ENCODE data around the gene URGCP. TPM values are rescaled to one million over a fixed set of nuclear protein-coding genes. Genes with fewer than 3 reads are reported as not detected.

The URGCP gene
- polyA plus RNA-seq, 6 donors from 2014 or later: 13.5 to 24.0 (median 21.2) TPM

DNA sequence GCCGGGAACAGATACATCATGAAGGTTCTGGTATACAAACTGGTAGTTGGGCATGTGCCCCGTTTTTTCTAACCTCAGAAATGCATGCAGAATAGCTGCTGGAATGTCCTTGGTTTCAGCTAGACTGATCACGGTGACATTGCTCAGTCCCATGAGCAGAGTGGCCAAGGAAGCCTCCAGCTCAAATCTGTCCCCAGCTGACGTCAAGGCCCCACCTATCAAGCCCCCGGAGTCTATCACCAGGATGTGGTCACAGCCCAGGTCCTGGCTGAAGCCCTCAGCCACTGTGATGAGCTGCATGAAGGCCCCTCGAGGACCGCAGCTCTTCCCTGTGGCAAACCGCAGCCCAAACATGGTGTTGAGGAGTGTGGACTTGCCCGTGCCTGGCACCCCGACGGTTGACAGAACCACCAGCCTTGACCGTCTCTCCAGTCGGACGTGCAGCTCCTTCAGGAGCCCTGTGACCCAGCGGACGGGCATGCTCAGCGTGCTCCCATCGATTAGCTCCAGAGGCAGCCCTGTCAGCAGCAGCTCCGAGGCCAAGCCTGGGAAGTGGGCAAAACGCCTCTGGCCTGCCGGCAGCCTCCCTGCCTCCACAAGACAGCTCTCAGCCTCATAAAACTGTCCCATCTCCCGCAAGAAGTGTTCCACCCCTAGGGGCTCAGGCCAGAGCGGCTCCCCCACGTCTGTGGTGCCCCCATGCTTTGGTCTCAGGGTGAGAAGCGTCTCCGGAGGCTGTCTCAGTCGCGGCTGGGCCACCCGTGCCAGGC, 29.2 kb downstream of the URGCP start:
- H3K9me3 Mint-ChIP-seq: peaks cover 0 to 2% (median 0%) of the 10 kb centered on the region in 7 donors
- DNase-seq (no peak), ATAC-seq (ENCODE audit: low read depth in 2 of 2) (no peak)
- H3K27me3 Mint-ChIP-seq: no peaks in the 10 kb centered on the region
- no peak overlapping the region for H3K4me3 Mint-ChIP-seq
- H3K36me3 Mint-ChIP-seq: peaks cover 0 to 12% of the 10 kb centered on the region in 2 donors
- peak overlapping the region in 2 of 6 donors; percentile 24 to 70 for H3K27ac Mint-ChIP-seq
- peaks cover 6 to 17% (median 11%) of the 10 kb centered on the region in 3 donors for H3K4me1 Mint-ChIP-seq

DNA sequence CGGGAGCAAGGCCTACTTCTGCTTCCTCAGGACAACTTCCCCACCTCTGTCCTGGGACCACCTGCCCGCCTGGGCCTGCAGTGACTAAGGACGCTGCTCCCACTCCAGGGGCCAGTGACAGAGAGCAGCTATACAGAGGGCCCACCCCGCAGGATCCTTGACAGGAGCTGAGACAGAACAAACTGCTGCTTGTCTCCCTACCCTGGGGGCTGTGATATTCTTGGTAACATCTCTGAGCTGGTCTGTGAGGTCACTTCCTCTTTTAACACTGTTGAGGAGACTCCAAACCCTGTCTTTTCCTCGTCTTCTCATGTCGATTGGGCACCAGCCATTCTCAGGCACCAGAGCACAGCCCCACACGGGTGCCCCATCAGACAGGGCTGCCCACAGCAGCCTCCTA, 30.2 kb downstream of the URGCP start:
- peaks cover 0 to 12% of the 10 kb centered on the region in 2 donors for H3K36me3 Mint-ChIP-seq
- peak overlapping the region in 4 of 6 donors; percentile 24 to 85 (median 74) for H3K27ac Mint-ChIP-seq
- peak; percentile 64 to 71 for ATAC-seq (ENCODE audit: low read depth in 2 of 2)

DNA sequence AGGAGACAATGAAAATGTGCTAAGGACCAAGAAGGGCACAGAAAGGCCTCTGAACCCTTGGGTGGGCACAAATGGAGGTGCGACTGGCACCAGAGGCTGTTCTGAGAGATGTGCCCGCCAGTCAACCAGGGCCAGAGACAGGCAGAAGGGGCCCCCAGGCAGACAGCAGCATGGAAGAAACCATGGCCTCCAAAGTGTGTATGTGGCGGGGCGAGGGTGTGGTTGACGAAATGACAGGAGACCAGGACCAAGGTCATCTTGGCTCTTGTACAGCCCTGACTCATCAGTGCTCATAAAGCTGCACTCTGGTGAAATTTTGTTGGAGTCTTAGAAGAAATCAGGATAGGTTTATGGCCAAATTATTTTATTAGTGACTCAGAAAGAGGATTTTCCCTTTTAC, 33.1 kb downstream of the URGCP start:
- Mint-ChIP-seq H3K27me3 (no peaks in the 10 kb centered on the region), H3K9me3 (peaks cover 0 to 2% (median 0%) of the 10 kb centered on the region in 7 donors), H3K27ac (peak overlapping the region in 2 of 6 donors; percentile 14 to 58), H3K4me1 (peaks cover 18 to 35% (median 27%) of the 10 kb centered on the region in 3 donors), H3K36me3 (peaks cover 0 to 4% of the 10 kb centered on the region in 2 donors), H3K4me3 (no peak overlapping the region)
- ATAC-seq (ENCODE audit: low read depth in 2 of 2): no peak
- no peak for DNase-seq

More for the DNA sequence above, 30.2 kb downstream of the URGCP start:
- Mint-ChIP-seq H3K27me3 (no peaks in the 10 kb centered on the region), H3K4me3 (no peak overlapping the region), H3K4me1 (peaks cover 6 to 17% (median 11%) of the 10 kb centered on the region in 3 donors), H3K9me3 (peaks cover 0 to 2% (median 0%) of the 10 kb centered on the region in 7 donors)
- DNase-seq: peak; percentile 6

DNA sequence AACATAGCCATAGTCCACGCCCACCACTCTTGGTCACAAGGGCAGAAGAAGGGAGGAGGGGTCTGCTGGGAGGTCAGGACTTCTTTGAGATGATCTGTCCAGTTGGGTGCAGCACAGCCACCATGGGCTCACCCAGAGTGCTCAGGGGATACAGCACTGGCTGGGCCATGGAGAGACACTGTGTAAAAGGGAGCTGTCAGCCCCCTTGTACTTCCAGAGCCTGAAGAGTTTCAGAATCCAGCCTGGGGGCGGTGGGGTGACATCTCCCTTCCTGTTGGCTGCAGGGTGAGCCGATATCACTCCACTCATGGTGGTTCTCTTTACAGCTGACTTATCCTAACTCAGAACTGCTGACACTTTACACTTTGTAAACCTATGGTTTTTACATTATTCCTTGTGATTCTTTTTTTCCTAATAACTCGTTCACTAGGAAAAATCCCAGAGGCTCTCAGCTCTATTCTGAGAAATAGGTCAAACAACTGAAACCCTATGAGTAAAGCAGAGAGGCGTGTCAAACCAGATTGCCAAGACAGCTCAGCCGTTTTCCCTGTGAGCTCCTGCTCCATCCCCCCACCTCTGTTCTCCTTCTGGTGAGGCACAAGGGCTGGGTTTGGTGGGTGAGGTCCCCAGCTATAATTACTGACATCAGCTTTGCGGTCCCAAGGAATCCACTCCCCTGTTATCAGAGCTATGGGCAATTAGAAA, 33.8 kb downstream of the URGCP start:
- Mint-ChIP-seq H3K9me3 (peaks cover 0 to 2% (median 0%) of the 10 kb centered on the region in 7 donors), H3K27ac (peak overlapping the region in 2 of 6 donors; percentile 58 to 60), H3K27me3 (no peaks in the 10 kb centered on the region), H3K36me3 (no peaks in the 10 kb centered on the region), H3K4me3 (no peak overlapping the region), H3K4me1 (peaks cover 22 to 39% (median 31%) of the 10 kb centered on the region in 3 donors)
- ATAC-seq (ENCODE audit: low read depth in 2 of 2): no peak
- no peak for DNase-seq

DNA sequence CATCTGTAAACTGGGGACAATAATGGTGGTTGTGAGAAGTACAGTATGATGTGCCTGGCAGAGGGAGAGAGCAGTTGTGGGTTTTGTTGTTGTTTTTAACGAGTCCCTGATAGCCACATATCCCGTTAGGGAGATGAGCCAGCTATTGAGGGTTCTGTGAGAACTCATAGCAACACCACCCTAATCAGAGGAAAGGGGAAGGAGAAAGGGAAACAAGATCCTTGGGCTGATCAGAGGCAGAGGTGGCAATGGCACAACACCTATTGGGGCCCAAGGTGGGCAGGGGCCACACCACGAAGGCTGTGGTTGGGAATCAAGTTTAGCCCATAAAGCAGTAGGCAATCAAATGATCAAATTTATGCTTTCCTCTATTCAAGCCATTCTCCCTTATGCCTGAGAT, 35.3 kb downstream of the URGCP start:
- Mint-ChIP-seq H3K27ac (no peak overlapping the region), H3K4me1 (peaks cover 16 to 32% (median 30%) of the 10 kb centered on the region in 3 donors), H3K27me3 (no peaks in the 10 kb centered on the region), H3K9me3 (peaks cover 0 to 2% (median 0%) of the 10 kb centered on the region in 7 donors), H3K4me3 (peak overlapping the region in 3 of 8 donors; percentile 9 to 64 (median 64)), H3K36me3 (no peaks in the 10 kb centered on the region)
- ATAC-seq (ENCODE audit: low read depth in 2 of 2) (no peak), DNase-seq (no peak)

DNA sequence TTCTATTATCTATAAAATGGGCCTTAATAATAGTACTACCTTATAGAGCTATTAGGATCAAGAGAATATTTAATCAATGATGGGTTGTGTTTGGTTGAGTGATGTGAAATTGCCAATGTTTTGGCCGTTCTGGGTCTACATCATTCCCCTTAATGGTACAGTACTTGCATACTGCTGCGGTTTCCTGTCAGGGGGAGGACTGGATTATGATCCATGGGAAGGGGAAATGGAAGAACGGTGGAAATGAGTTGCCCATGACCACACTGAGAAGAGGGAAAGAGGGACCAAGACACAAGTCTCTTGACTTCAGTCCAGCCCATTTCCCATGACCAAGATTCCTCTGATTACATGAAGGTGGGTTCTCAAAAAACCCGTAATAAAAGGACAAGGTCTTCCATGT, 36.1 kb downstream of the URGCP start:
- Mint-ChIP-seq H3K27me3 (no peaks in the 10 kb centered on the region), H3K4me1 (peaks cover 16 to 27% (median 26%) of the 10 kb centered on the region in 3 donors), H3K9me3 (peaks cover 0 to 2% (median 0%) of the 10 kb centered on the region in 7 donors), H3K27ac (peak overlapping the region in 3 of 6 donors; percentile 63 to 95 (median 89)), H3K36me3 (peaks cover 0 to 5% of the 10 kb centered on the region in 2 donors), H3K4me3 (peak overlapping the region in 7 of 8 donors; percentile 90 to 98 (median 95))
- no peak for ATAC-seq (ENCODE audit: low read depth in 2 of 2)
- no peak for DNase-seq

DNA sequence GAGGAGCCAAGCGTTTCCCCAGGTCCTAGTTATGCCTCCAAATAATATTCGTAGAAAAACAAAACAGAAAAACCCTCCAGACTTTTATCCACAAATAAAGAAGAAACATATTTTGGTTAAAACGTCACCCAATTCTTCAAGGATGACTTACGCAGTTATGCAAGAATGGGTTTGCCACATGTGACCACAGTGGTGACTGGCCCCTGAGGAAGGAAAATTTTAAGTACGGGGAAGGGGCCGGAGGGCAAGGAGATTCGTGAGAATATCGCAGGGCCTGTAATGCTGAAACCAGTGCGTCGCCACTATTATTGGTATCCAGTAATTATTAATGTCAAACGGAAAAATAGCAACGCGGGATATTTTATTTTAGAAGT, 36.5 kb downstream of the URGCP start:
- Mint-ChIP-seq H3K4me1 (peaks cover 16 to 25% (median 22%) of the 10 kb centered on the region in 3 donors), H3K27me3 (no peaks in the 10 kb centered on the region), H3K27ac (peak overlapping the region in 5 of 6 donors; percentile 89 to 96 (median 93)), H3K9me3 (peaks cover 0 to 2% (median 0%) of the 10 kb centered on the region in 7 donors), H3K4me3 (peak overlapping the region; percentile 90 to 98 (median 96)), H3K36me3 (peaks cover 0 to 8% of the 10 kb centered on the region in 2 donors)
- DNase-seq (no peak), ATAC-seq (ENCODE audit: low read depth in 2 of 2) (peak; percentile 15 to 24)

- H3K27me3 Mint-ChIP-seq: no peaks in the 10 kb centered on the region
- H3K4me3 Mint-ChIP-seq: peak within 1 kb of the TSS; percentile 90 to 98 (median 96)
- H3K9me3 Mint-ChIP-seq: peaks cover 0 to 2% (median 0%) of the 10 kb centered on the region in 7 donors
- ATAC-seq (ENCODE audit: low read depth in 2 of 2): peak; percentile 93 to 94
- peak; percentile 87 for DNase-seq
- H3K4me1 Mint-ChIP-seq: peaks cover 16 to 25% (median 22%) of the 10 kb centered on the region in 3 donors
- peak within 1 kb of the TSS; percentile 88 to 96 (median 92) for H3K27ac Mint-ChIP-seq
- H3K36me3 Mint-ChIP-seq: peaks cover 0 to 8% of the 10 kb centered on the region in 2 donors
Observed at GRCh38 chr7:43869006-43869866, 37.2 kb downstream of the URGCP start, which contains the start of gene MRPS24. MRPS24 (minus strand) TSS chr7:43869517; CDS start chr7:43869495, 22 bp downstream.

GRCh38 chr7:43868681-43869005, 37.8 kb downstream of the URGCP start:
- H3K4me3 Mint-ChIP-seq: peak overlapping the region; percentile 90 to 98 (median 96)
- no peak for DNase-seq

DNA sequence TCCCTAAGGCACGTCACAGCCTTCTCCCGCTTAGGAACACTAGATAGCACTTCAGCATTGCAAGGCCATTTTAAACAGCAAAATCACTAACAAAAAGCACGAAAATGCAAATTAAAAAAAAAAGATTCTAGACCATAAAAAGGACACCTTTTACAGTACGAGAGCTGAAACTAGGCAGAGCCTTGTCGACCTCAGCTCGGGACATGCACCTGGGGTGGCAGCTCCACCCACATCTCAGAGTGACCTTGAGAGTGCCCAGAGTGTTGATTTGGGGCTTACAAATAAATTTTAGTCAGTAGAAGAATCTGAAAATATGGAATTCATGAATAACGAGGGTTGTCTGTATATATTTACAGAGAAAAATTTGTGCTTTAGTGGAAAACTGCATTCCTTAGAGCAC, 38.2 kb downstream of the URGCP start:
- Mint-ChIP-seq H3K4me1 (peaks cover 16 to 25% (median 22%) of the 10 kb centered on the region in 3 donors), H3K27ac (peak overlapping the region in 4 of 6 donors; percentile 47 to 89 (median 74)), H3K36me3 (peaks cover 0 to 8% of the 10 kb centered on the region in 2 donors), H3K4me3 (peak overlapping the region; percentile 35 to 98 (median 94)), H3K27me3 (peaks cover 0 to 4% (median 0%) of the 10 kb centered on the region in 3 donors), H3K9me3 (no peaks in the 10 kb centered on the region)
- ATAC-seq (ENCODE audit: low read depth in 2 of 2) (no peak), DNase-seq (no peak)

More at GRCh38 chr7:43868681-43869005, 37.8 kb downstream of the URGCP start:
- H3K27me3 Mint-ChIP-seq: no peaks in the 10 kb centered on the region
- H3K36me3 Mint-ChIP-seq: peaks cover 0 to 8% of the 10 kb centered on the region in 2 donors
- H3K4me1 Mint-ChIP-seq: peaks cover 16 to 25% (median 22%) of the 10 kb centered on the region in 3 donors
- ATAC-seq (ENCODE audit: low read depth in 2 of 2): peak in 1 of 2 donors; percentile 0
- peak overlapping the region in 5 of 6 donors; percentile 76 to 89 (median 82) for H3K27ac Mint-ChIP-seq
- no peaks in the 10 kb centered on the region for H3K9me3 Mint-ChIP-seq

- no peaks in the 10 kb centered on the region for H3K9me3 Mint-ChIP-seq
- H3K4me1 Mint-ChIP-seq: peaks cover 16 to 22% (median 21%) of the 10 kb centered on the region in 3 donors
- DNase-seq (no peak), ATAC-seq (ENCODE audit: low read depth in 2 of 2) (no peak)
- peak overlapping the region in 1 of 8 donors; percentile 69 for H3K4me3 Mint-ChIP-seq
- peaks cover 0 to 8% (median 0%) of the 10 kb centered on the region in 3 donors for H3K27me3 Mint-ChIP-seq
- peaks cover 0 to 8% of the 10 kb centered on the region in 2 donors for H3K36me3 Mint-ChIP-seq
- H3K27ac Mint-ChIP-seq: peak overlapping the region in 1 of 6 donors; percentile 39
Observed at GRCh38 chr7:43865277-43865676, 41.1 kb downstream of the URGCP start.

DNA sequence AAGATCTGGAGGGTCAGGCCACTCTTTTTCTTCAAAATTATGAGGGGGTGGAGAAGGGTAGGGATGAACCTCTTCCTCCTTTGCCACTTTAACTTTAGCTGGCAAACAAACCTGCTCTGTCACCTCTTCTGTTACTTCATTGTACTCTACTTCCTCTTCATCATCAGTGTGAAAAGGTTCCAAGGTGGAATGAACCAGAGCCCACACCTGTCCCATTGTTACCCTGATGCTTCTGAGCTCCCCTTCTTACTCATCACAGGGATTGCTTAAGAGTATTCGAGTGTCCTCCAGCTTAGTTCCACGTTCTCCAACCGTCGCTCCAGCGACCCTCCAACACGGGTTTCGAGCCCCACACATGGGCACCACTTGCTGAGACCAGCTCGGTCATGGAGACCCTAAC, 42.3 kb downstream of the URGCP start:
- peaks cover 0 to 3% (median 0%) of the 10 kb centered on the region in 7 donors for H3K9me3 Mint-ChIP-seq
- no peak overlapping the region for H3K4me3 Mint-ChIP-seq
- H3K4me1 Mint-ChIP-seq: peaks cover 10 to 15% (median 10%) of the 10 kb centered on the region in 3 donors
- H3K27ac Mint-ChIP-seq: no peak overlapping the region
- DNase-seq (no peak), ATAC-seq (ENCODE audit: low read depth in 2 of 2) (no peak)
- H3K27me3 Mint-ChIP-seq: peaks cover 0 to 8% (median 0%) of the 10 kb centered on the region in 3 donors
- peaks cover 0 to 8% of the 10 kb centered on the region in 2 donors for H3K36me3 Mint-ChIP-seq
